ENCODE results near the gene PLEKHG3. TPM values are rescaled to one million over a fixed set of nuclear protein-coding genes. Genes with fewer than 3 reads are reported as not detected.

Gene PLEKHG3
- total RNA-seq, 4 donors from 2014 or later, result 33.3 to 73.9 (median 63.1) TPM

- no peaks in the 10 kb centered on the region for H3K36me3 ChIP-seq
- no peak for TF ChIP-seq POLR2A (IDR thresholded peaks at IDR 0.05)
- no peak for TF ChIP-seq EP300 (IDR thresholded peaks at IDR 0.05)
- TF ChIP-seq CTCF (IDR thresholded peaks at IDR 0.05), result no peak
- H3K27me3 ChIP-seq, result no peaks in the 10 kb centered on the region
- H3K9me3 ChIP-seq, result no peaks in the 10 kb centered on the region
- no peak for DNase-seq (ENCODE audit: low spot score in 2 of 2)
- H3K4me3 ChIP-seq, result no peak overlapping the region
- 69 to 79% methylated on average over 2 of the region's 2 CpGs for WGBS, 2 donors
- no peak overlapping the region for H3K27ac ChIP-seq
- H3K4me1 ChIP-seq, result no peaks in the 10 kb centered on the region
Measured at GRCh38 chr14:64771161-64771560, 66.9 kb downstream of the PLEKHG3 start.

DNA sequence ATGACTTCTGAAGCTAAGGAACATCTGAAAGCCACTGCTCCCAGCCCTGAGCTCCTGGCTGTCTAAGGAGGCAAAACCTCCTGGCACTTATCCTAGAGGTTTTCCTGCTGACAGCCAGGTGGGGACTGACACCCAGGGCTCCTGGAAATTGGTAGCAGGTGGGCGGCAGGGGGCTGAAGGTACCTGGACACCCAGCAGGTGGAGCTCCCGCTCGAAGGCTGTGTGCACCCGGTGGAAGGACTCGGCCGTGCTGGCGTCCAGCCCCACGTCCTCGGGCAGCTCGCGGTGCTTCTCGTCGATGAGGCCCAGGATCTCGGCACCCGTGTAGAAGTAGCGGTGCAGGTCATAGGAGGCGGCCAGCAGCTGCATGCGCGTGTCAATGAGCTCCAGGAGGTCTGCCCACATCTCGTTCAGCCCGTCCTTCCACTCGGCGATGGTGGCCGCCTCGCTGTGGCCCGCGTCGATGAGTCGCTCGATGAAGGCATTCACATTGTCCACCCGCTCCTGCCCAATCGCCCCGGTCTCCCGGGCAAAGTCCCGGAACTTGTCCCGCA lies 68.2 kb downstream of the PLEKHG3 start:
- H3K27me3 ChIP-seq, result no peaks in the 10 kb centered on the region
- H3K9me3 ChIP-seq, result no peaks in the 10 kb centered on the region
- H3K36me3 ChIP-seq, result no peaks in the 10 kb centered on the region
- TF ChIP-seq EP300 (IDR thresholded peaks at IDR 0.05) (no peak), CTCF (IDR thresholded peaks at IDR 0.05) (no peak), POLR2A (IDR thresholded peaks at IDR 0.05) (no peak)
- DNase-seq (ENCODE audit: low spot score in 2 of 2), result no peak
- no peaks in the 10 kb centered on the region for H3K4me1 ChIP-seq
- WGBS, 2 donors, result 93 to 96% methylated on average over 36 of the region's 36 CpGs
- H3K4me3 ChIP-seq, result no peak overlapping the region
- H3K27ac ChIP-seq, result no peak overlapping the region

- 95 to 96% methylated on average over 10 to 18 of the region's 18 CpGs for WGBS, 2 donors
- no peak for TF ChIP-seq EP300 (IDR thresholded peaks at IDR 0.05)
- TF ChIP-seq POLR2A (IDR thresholded peaks at IDR 0.05), result no peak
- TF ChIP-seq CTCF (IDR thresholded peaks at IDR 0.05), result no peak
- Histone ChIP-seq H3K9me3 (no peaks in the 10 kb centered on the region), H3K4me3 (no peak overlapping the region), H3K4me1 (no peaks in the 10 kb centered on the region), H3K27me3 (no peaks in the 10 kb centered on the region), H3K27ac (no peak overlapping the region), H3K36me3 (no peaks in the 10 kb centered on the region)
- no peak for DNase-seq (ENCODE audit: low spot score in 2 of 2)
Measured at GRCh38 chr14:64773046-64773445, 68.8 kb downstream of the PLEKHG3 start.

- no peaks in the 10 kb centered on the region for H3K4me1 ChIP-seq
- H3K27me3 ChIP-seq, result no peaks in the 10 kb centered on the region
- TF ChIP-seq POLR2A (IDR thresholded peaks at IDR 0.05) (no peak), CTCF (IDR thresholded peaks at IDR 0.05) (no peak), EP300 (IDR thresholded peaks at IDR 0.05) (no peak)
- H3K4me3 ChIP-seq, result no peak overlapping the region
- H3K36me3 ChIP-seq, result no peaks in the 10 kb centered on the region
- no peak for DNase-seq (ENCODE audit: low spot score in 2 of 2)
- H3K9me3 ChIP-seq, result no peaks in the 10 kb centered on the region
- no peak overlapping the region for H3K27ac ChIP-seq
- WGBS, 2 donors, result 73 to 100% methylated on average over 1 to 3 of the region's 3 CpGs
Measured at GRCh38 chr14:64773577-64773976, 69.4 kb downstream of the PLEKHG3 start.

GRCh38 chr14:64774272-64774671 lies 70.0 kb downstream of the PLEKHG3 start:
- DNase-seq (ENCODE audit: low spot score in 2 of 2), result no peak
- no peaks in the 10 kb centered on the region for H3K9me3 ChIP-seq
- H3K4me3 ChIP-seq, result no peak overlapping the region
- no peaks in the 10 kb centered on the region for H3K36me3 ChIP-seq
- 92 to 93% methylated on average over 16 of the region's 16 CpGs for WGBS, 2 donors
- no peaks in the 10 kb centered on the region for H3K4me1 ChIP-seq
- no peaks in the 10 kb centered on the region for H3K27me3 ChIP-seq
- TF ChIP-seq CTCF (IDR thresholded peaks at IDR 0.05) (no peak), EP300 (IDR thresholded peaks at IDR 0.05) (no peak), POLR2A (IDR thresholded peaks at IDR 0.05) (no peak)
- H3K27ac ChIP-seq, result no peak overlapping the region
